SK-N-MC (cell line): Measurements from ENCODE around the gene SNAPC4.
"Not testable (repeated sequence)": the region's sequence is repeated elsewhere in the genome, so short reads cannot be mapped to it uniquely, and the experiment has no call there.

ENCODE experiments used
- DNase-seq: peaks from one replicate; pipeline ENCODE4 v3.0.0-alpha.2; 2011; ENCODE audit warnings: low read depth, low spot score
- H3K27ac ChIP-seq: fragments of 200-600 bp; sonication (generic); 2 replicates; pipeline ENCODE4 v1.5.1; 2016; ENCODE audit warnings: mixed run types
- H3K36me3 ChIP-seq: fragments of 200-600 bp; sonication (generic); 2 replicates; pipeline ENCODE4 v1.6.1; 2017; ENCODE audit warnings: antibody characterized with exemption, low read length, mixed read lengths; ENCODE audit not compliant: insufficient read depth
- H3K4me3 ChIP-seq: fragments of 200-600 bp; sonication (generic); 2 replicates; pipeline ENCODE4 v1.5.1; 2016
- H3K9ac ChIP-seq: fragments of 200-600 bp; sonication (generic); 2 replicates; pipeline ENCODE4 v1.8.0; 2017; ENCODE audit warnings: mixed run types, mixed read lengths; ENCODE audit not compliant: insufficient read length
- H3K9me3 ChIP-seq: fragments of 200-600 bp; sonication (generic); 2 replicates; pipeline ENCODE4 v1.6.1; 2017; ENCODE audit warnings: low read depth, mild to moderate bottlenecking, antibody characterized with exemption, low read length, moderate library complexity, mixed read lengths
- EZH2 ChIP-seq: fragments of 200-600 bp; sonication (generic); IDR thresholded peaks from one replicate; pipeline ENCODE4 v1.6.1; 2017; ENCODE audit warnings: antibody characterized with exemption
- FOXP2 ChIP-seq: optimal IDR thresholded peaks from 2 replicates; pipeline ENCODE3; 2011; ENCODE audit warnings: mild to moderate bottlenecking, moderate library complexity; ENCODE audit not compliant: insufficient read depth; ENCODE audit errors: extremely low read length, control extremely low read depth
- POLR2AphosphoS5 ChIP-seq: IDR thresholded peaks from 2 replicates; pipeline ENCODE4 v1.6.1; 2012; ENCODE audit warnings: mild to moderate bottlenecking, low read depth, low read length, borderline replicate concordance

SNAPC4 gene

GRCh38 chr9:136358016-136358415 lies 42.0 kb downstream of the SNAPC4 start:
- no peak overlapping the region for H3K27ac ChIP-seq
- H3K4me3 ChIP-seq, result no peak overlapping the region
- H3K9me3 ChIP-seq, result no peaks in the 10 kb centered on the region
- no peak for TF ChIP-seq FOXP2
- DNase-seq, result no peak
- H3K36me3 ChIP-seq, result no peaks in the 10 kb centered on the region; the same call in 1 of the 2 replicates
- no peak overlapping the region for H3K9ac ChIP-seq

GRCh38 chr9:136357202-136357725 lies 42.7 kb downstream of the SNAPC4 start:
- Histone ChIP-seq H3K9ac (no peak overlapping the region), H3K36me3 (no peaks in the 10 kb centered on the region; the same call in 1 of the 2 replicates), H3K9me3 (no peaks in the 10 kb centered on the region), H3K27ac (no peak overlapping the region), H3K4me3 (no peak overlapping the region)
- TF ChIP-seq POLR2AphosphoS5 (no peak), EZH2 (no peak), FOXP2 (no peak)
- DNase-seq, result no peak

- Histone ChIP-seq H3K4me3 (no peak overlapping the region), H3K27ac (no peak overlapping the region), H3K9ac (no peak overlapping the region), H3K9me3 (no peaks in the 10 kb centered on the region), H3K36me3 (no peaks in the 10 kb centered on the region; the same call in 1 of the 2 replicates)
- no peak for DNase-seq
- TF ChIP-seq POLR2AphosphoS5, result no peak
- TF ChIP-seq EZH2, result no peak
- TF ChIP-seq FOXP2, result no peak
Measured at GRCh38 chr9:136355616-136356557, 44.1 kb downstream of the SNAPC4 start.

GRCh38 chr9:136354592-136355085 lies 45.3 kb downstream of the SNAPC4 start:
- Histone ChIP-seq H3K9me3 (no peaks in the 10 kb centered on the region), H3K4me3 (no peak overlapping the region), H3K36me3 (no peaks in the 10 kb centered on the region; the same call in 1 of the 2 replicates), H3K9ac (no peak overlapping the region), H3K27ac (no peak overlapping the region)
- no peak for DNase-seq
- no peak for TF ChIP-seq EZH2

GRCh38 chr9:136353757-136354488 lies 46.0 kb downstream of the SNAPC4 start:
- H3K4me3 ChIP-seq, result no peak overlapping the region
- H3K36me3 ChIP-seq, result no peaks in the 10 kb centered on the region; the same call in 1 of the 2 replicates
- TF ChIP-seq FOXP2, result no peak
- no peak for TF ChIP-seq EZH2
- TF ChIP-seq POLR2AphosphoS5, result no peak
- H3K9ac ChIP-seq, result no peak overlapping the region
- DNase-seq, result no peak
- no peak overlapping the region for H3K27ac ChIP-seq
- no peaks in the 10 kb centered on the region for H3K9me3 ChIP-seq

- H3K27ac ChIP-seq, result no peak overlapping the region
- H3K9ac ChIP-seq, result no peak overlapping the region
- H3K9me3 ChIP-seq, result no peaks in the 10 kb centered on the region
- no peak overlapping the region for H3K4me3 ChIP-seq
- TF ChIP-seq POLR2AphosphoS5 (no peak), EZH2 (no peak), FOXP2 (no peak)
- H3K36me3 ChIP-seq, result no peaks in the 10 kb centered on the region; the same call in 1 of the 2 replicates
- DNase-seq, result no peak
Measured at GRCh38 chr9:136353088-136353487, 46.9 kb downstream of the SNAPC4 start.

- Histone ChIP-seq H3K27ac (no peak overlapping the region), H3K4me3 (no peak overlapping the region), H3K9me3 (no peaks in the 10 kb centered on the region), H3K9ac (no peak overlapping the region), H3K36me3 (no peaks in the 10 kb centered on the region; the same call in 1 of the 2 replicates)
- DNase-seq, result no peak
- TF ChIP-seq EZH2, result no peak
- TF ChIP-seq FOXP2, result peak; percentile 49
- TF ChIP-seq POLR2AphosphoS5, result no peak
Measured at GRCh38 chr9:136352682-136353081, 47.3 kb downstream of the SNAPC4 start.

DNA sequence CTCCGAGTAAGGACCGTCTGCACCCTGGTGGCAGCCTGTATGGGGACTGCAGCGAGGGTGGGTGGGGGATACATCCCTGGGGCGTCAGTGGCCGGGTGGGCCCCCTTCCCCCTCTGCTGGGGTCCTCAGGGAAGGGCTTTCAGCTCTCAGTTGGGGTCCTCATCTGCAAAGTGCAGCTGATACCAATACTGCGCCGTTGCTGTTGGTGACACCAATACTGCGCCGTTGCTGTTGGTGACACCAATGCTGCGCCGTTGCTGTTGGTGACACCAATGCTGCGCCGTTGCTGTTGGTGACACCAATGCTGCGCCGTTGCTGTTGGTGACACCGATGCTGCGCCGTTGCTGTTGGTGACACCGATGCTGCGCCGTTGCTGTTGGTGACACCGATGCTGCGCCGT lies 48.1 kb downstream of the SNAPC4 start:
- H3K36me3 ChIP-seq, H3K27ac ChIP-seq, H3K9ac ChIP-seq, DNase-seq, H3K4me3 ChIP-seq, H3K9me3 ChIP-seq: not testable (repeated sequence)
- 0 out of 2 replicates have a peak, but pooled peaks have one; percentile 0 for TF ChIP-seq POLR2AphosphoS5
